CD4-positive, alpha-beta T cell (primary cell): ENCODE results near the gene RIC3. TPM values are rescaled to one million over a fixed set of nuclear protein-coding genes. Genes with fewer than 3 reads are reported as not detected.

Experiments used
- ATAC-seq: fragments of 200-7000 bp; cut with Tn5 transposase; one replicate; pipeline ENCODE4 v1.10.0; 2022; ENCODE audit warnings: mild to moderate bottlenecking; ENCODE audit not compliant: poor library complexity
- CTCF ChIA-PET: fragments of 350-600 bp; sonication (Branson Sonifier 250); formaldehyde crosslinking; loops from one replicate; lab custom pipeline; 2021; ENCODE audit warnings: antibody characterized with exemption, inconsistent platforms; lab: Charles Lee
- POLR2A ChIA-PET: fragments of 350-600 bp; sonication (Branson Sonifier 250); formaldehyde crosslinking; loops from one replicate; lab custom pipeline; 2021; ENCODE audit warnings: antibody characterized with exemption, inconsistent platforms; lab: Charles Lee
- DNase-seq, 14 experiments: peaks; one replicate each; pipeline ENCODE4 v3.0.0-alpha.2; 2013 to 2020; ENCODE audit warnings: mixed read lengths in 2 of 14
- H3K27ac ChIP-seq, 2 donors: one replicate each; pipeline versions ENCODE4 v1.5.1 to v1.7.0; 2013; ENCODE audit warnings: low read length in 2 of 2, low read depth in 1 of 2, mild to moderate bottlenecking in 1 of 2
- H3K27me3 ChIP-seq, 2 experiments: 1 replicate in 1 of 2; 2 replicates in 1 of 2; pipeline versions ENCODE4 v1.6.1 to v1.7.0; 2013; ENCODE audit warnings: low read length in 2 of 2, control low read depth in 1 of 2, mild to moderate bottlenecking in 1 of 2, moderate library complexity in 1 of 2; ENCODE audit not compliant: insufficient read depth in 2 of 2, control insufficient read depth in 1 of 2
- H3K36me3 ChIP-seq: one replicate; pipeline ENCODE4 v1.6.1; 2013; ENCODE audit warnings: low read length, control low read depth; ENCODE audit not compliant: insufficient read depth
- H3K4me1 ChIP-seq: one replicate; pipeline ENCODE4 v1.6.1; 2013; ENCODE audit warnings: low read length, control low read depth; ENCODE audit not compliant: insufficient read depth
- H3K4me3 ChIP-seq: one replicate; pipeline ENCODE4 v1.5.1; 2013; ENCODE audit warnings: mild to moderate bottlenecking, low read length, moderate library complexity
- H3K9me3 ChIP-seq, 2 experiments: 1 replicate in 1 of 2; 2 replicates in 1 of 2; pipeline versions ENCODE4 v1.6.1 to v1.7.0; 2013; ENCODE audit warnings: low read length in 2 of 2, mild to moderate bottlenecking in 2 of 2, control low read depth in 1 of 2, moderate library complexity in 1 of 2; ENCODE audit not compliant: control insufficient read depth in 1 of 2, insufficient read depth in 1 of 2
- H3K27ac Mint-ChIP-seq: one replicate; pipeline ENCODE4 v1.8.0; 2020; ENCODE audit warnings: mixed read lengths
- H3K27me3 Mint-ChIP-seq: one replicate; pipeline ENCODE4 v1.8.0; 2021; ENCODE audit warnings: mixed read lengths
- H3K36me3 Mint-ChIP-seq: one replicate; pipeline ENCODE4 v1.8.0; 2021; ENCODE audit warnings: low read depth, mixed read lengths
- H3K4me1 Mint-ChIP-seq: one replicate; pipeline ENCODE4 v1.8.0; 2021; ENCODE audit warnings: low read depth, mixed read lengths
- H3K4me3 Mint-ChIP-seq: one replicate; pipeline ENCODE4 v1.8.0; 2020; ENCODE audit warnings: mild to moderate bottlenecking, mixed read lengths
- H3K9me3 Mint-ChIP-seq: one replicate; pipeline ENCODE4 v1.8.0; 2020; ENCODE audit warnings: mixed read lengths
- intact Hi-C, 2 experiments: fragments of 100-400 bp; cut with DNase I in 1 of 2; cut with micrococcal nuclease in 1 of 2; formaldehyde crosslinking; loops; one replicate each; pipeline versions ENCODE4 v1.15.1 to v1.9.0; 2023 to 2025; cut with DNase I, micrococcal nuclease
- total RNA-seq, 174 experiments: library from RNA in 2 of 174; stranded (reverse) in 2 of 174; gene quantifications; one replicate each; pipeline ENCODE4 v1.2.3 and lab custom pipeline; 2021 to 2026
- TF ChIP-seq, protein P1 (sequence below): fragments of 200-600 bp; IDR thresholded peaks from one replicate; pipeline ENCODE4 v1.8.0; 2022; ENCODE audit warnings: antibody characterized with exemption, mild to moderate bottlenecking

RIC3 gene
- total RNA-seq, 2 experiments from 2014 or later: 55.3 to 57.6 TPM

DNA sequence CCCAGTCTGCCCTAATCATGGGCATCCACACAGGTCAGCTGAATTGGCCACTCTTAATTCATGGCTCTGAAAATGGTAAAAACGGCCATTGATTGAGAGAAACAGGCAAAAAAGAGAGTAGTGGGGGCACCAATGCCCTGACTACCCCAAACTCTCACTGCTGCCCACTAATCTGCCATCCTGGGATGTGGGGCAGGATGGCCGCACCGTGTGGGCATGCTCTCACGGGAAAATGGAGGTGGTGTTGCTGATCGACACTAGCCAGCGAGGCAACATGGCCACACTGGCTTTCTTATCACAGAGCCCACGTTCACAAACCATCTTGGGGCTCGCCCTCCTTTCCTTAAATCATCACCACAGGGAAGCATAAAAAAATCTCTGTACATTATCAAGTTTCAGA lies 99.1 kb downstream of the RIC3 start:
- TF ChIP-seq, protein P1, sequence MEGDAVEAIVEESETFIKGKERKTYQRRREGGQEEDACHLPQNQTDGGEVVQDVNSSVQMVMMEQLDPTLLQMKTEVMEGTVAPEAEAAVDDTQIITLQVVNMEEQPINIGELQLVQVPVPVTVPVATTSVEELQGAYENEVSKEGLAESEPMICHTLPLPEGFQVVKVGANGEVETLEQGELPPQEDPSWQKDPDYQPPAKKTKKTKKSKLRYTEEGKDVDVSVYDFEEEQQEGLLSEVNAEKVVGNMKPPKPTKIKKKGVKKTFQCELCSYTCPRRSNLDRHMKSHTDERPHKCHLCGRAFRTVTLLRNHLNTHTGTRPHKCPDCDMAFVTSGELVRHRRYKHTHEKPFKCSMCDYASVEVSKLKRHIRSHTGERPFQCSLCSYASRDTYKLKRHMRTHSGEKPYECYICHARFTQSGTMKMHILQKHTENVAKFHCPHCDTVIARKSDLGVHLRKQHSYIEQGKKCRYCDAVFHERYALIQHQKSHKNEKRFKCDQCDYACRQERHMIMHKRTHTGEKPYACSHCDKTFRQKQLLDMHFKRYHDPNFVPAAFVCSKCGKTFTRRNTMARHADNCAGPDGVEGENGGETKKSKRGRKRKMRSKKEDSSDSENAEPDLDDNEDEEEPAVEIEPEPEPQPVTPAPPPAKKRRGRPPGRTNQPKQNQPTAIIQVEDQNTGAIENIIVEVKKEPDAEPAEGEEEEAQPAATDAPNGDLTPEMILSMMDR: no peak
- Histone ChIP-seq H3K4me1 (no peaks in the 10 kb centered on the region), H3K4me3 (no peak overlapping the region), H3K27me3 (peaks cover 0 to 4% of the 10 kb centered on the region in 2 experiments), H3K36me3 (no peaks in the 10 kb centered on the region), H3K27ac (no peak overlapping the region), H3K9me3 (no peaks in the 10 kb centered on the region)
- ChIA-PET CTCF (no interaction called here), POLR2A (no interaction called here)
- Mint-ChIP-seq H3K36me3 (no peaks in the 10 kb centered on the region), H3K27ac (no peak overlapping the region), H3K27me3 (peaks cover 23% of the 10 kb centered on the region), H3K4me3 (no peak overlapping the region), H3K9me3 (no peaks in the 10 kb centered on the region), H3K4me1 (no peaks in the 10 kb centered on the region)
- ATAC-seq (no peak), DNase-seq (no peak)
- intact Hi-C loops: no loop called here

DNA sequence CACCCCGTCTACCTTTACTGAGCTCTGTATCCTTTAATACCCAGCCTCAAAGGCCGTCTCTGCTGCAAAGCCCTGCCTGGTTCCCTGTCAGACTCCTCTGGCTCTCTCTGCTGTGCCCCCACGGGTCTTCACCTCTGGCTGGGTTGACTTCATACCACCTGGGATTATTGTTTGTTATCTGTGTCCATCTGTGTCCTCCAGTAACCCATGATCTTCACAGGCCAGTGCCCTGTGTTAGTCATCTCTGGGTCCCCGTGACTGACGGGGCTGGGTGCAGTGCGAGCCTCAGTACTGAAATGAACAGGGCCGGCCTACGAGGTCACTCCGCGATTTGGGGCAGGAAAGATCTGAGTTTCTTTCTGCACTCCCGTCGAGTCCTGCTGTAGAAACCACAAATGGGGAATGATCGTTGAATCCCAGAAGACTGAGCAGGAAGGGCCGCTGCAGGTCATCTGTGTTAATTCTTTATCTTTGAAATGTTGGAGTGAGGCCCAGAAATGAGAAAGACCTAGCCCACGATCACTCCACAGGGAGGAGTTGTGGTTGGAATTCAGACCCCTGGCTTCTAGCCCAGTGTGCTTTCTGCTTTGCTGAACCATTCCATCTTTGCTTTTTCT lies 100.1 kb downstream of the RIC3 start:
- H3K4me3 Mint-ChIP-seq: no peak overlapping the region
- ATAC-seq: no peak

DNA sequence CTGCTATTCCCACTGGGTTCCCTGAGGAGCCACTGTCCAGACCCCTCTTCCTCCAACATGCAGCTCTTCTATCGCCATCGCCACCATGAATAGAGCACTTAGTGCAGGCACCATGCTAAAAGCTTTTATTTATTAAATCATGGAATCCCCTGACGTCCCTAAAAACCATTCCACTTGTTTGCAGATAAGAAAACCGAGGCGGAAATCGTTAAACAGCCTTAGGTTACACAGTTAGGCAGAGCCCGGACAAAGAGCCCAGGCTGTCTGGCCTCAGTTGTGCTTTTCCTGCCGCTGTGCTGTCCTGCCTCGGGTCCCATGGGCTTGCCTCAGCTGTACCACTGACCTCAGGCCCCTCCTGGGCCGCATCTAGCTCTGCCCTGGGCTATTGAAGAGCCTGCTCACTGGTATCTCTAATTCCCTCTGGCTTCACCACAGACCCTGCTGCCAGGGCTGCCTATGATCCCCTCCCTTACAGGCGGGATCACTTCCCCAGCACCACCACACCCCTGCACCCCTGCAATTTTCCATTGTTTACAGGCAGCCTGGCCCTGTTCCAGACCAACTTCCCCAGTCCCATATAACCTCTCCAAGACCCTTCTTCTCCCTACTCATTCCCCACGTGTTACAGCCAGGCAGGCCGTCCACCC lies 100.8 kb downstream of the RIC3 start:
- no peak overlapping the region for H3K27ac ChIP-seq
- Mint-ChIP-seq H3K27ac (no peak overlapping the region), H3K36me3 (no peaks in the 10 kb centered on the region), H3K9me3 (no peaks in the 10 kb centered on the region), H3K27me3 (peaks cover 23% of the 10 kb centered on the region), H3K4me1 (no peaks in the 10 kb centered on the region), H3K4me3 (no peak overlapping the region)
- intact Hi-C loops: no loop called here
- H3K4me1 ChIP-seq: no peaks in the 10 kb centered on the region
- no peaks in the 10 kb centered on the region for H3K9me3 ChIP-seq
- DNase-seq (no peak), ATAC-seq (no peak)
- no peaks in the 10 kb centered on the region for H3K36me3 ChIP-seq
- CTCF ChIA-PET: interaction anchor here (0.6 kb wide), 1 partner anchor 159 kb away, joined by 3 read pairs; no protein-coding TSS in a partner anchor
- peaks cover 0 to 4% of the 10 kb centered on the region in 2 experiments for H3K27me3 ChIP-seq
- TF ChIP-seq, protein P1: no peak
- H3K4me3 ChIP-seq: no peak overlapping the region
- POLR2A ChIA-PET: no interaction called here

More for the DNA sequence above, 100.1 kb downstream of the RIC3 start:
- H3K27me3 ChIP-seq: peaks cover 0 to 4% of the 10 kb centered on the region in 2 experiments
- Mint-ChIP-seq H3K9me3 (no peaks in the 10 kb centered on the region), H3K27ac (no peak overlapping the region), H3K36me3 (no peaks in the 10 kb centered on the region), H3K4me1 (no peaks in the 10 kb centered on the region), H3K27me3 (peaks cover 23% of the 10 kb centered on the region)
- CTCF ChIA-PET: no interaction called here
- no peaks in the 10 kb centered on the region for H3K36me3 ChIP-seq
- DNase-seq: no peak
- intact Hi-C loops: no loop called here
- TF ChIP-seq, protein P1: no peak
- H3K9me3 ChIP-seq: no peaks in the 10 kb centered on the region
- no peak overlapping the region for H3K27ac ChIP-seq
- H3K4me1 ChIP-seq: no peaks in the 10 kb centered on the region
- H3K4me3 ChIP-seq: no peak overlapping the region
- POLR2A ChIA-PET: no interaction called here
